Kidney capillary endothelial cell (primary cell): ENCODE measurements around the gene PCDH9.
"Not testable (repeated sequence)": the region's sequence is repeated elsewhere in the genome, so short reads cannot be mapped to it uniquely, and the experiment has no call there.

Experiments used
- DNase-seq: peaks from one replicate; pipeline ENCODE4 v3.0.0-alpha.2; 2018; ENCODE audit warnings: low spot score

PCDH9 gene

GRCh38 chr13:66273011-66273410 is 957.1 kb downstream of the PCDH9 start:
- DNase-seq = no peak

GRCh38 chr13:66266761-66267160 is 963.4 kb downstream of the PCDH9 start:
- no peak for DNase-seq

- no peak for DNase-seq
Observed at GRCh38 chr13:66266348-66266747, 963.8 kb downstream of the PCDH9 start.

GRCh38 chr13:66265371-66265770 is 964.8 kb downstream of the PCDH9 start:
- DNase-seq = no peak

GRCh38 chr13:66264971-66265370 is 965.2 kb downstream of the PCDH9 start:
- DNase-seq = no peak

GRCh38 chr13:66262330-66262729 is 967.8 kb downstream of the PCDH9 start:
- no peak for DNase-seq

- DNase-seq = not testable (repeated sequence)
Observed at GRCh38 chr13:66259426-66259825, 970.7 kb downstream of the PCDH9 start.
